Right hindlimb (tissue), 1 donor: ENCODE measurements around the gene DKK2.

Experiments
- DNase-seq: peaks from one replicate; pipeline ENCODE4 v3.0.0-alpha.2; 2018

Gene DKK2, protein sequence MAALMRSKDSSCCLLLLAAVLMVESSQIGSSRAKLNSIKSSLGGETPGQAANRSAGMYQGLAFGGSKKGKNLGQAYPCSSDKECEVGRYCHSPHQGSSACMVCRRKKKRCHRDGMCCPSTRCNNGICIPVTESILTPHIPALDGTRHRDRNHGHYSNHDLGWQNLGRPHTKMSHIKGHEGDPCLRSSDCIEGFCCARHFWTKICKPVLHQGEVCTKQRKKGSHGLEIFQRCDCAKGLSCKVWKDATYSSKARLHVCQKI

DNA sequence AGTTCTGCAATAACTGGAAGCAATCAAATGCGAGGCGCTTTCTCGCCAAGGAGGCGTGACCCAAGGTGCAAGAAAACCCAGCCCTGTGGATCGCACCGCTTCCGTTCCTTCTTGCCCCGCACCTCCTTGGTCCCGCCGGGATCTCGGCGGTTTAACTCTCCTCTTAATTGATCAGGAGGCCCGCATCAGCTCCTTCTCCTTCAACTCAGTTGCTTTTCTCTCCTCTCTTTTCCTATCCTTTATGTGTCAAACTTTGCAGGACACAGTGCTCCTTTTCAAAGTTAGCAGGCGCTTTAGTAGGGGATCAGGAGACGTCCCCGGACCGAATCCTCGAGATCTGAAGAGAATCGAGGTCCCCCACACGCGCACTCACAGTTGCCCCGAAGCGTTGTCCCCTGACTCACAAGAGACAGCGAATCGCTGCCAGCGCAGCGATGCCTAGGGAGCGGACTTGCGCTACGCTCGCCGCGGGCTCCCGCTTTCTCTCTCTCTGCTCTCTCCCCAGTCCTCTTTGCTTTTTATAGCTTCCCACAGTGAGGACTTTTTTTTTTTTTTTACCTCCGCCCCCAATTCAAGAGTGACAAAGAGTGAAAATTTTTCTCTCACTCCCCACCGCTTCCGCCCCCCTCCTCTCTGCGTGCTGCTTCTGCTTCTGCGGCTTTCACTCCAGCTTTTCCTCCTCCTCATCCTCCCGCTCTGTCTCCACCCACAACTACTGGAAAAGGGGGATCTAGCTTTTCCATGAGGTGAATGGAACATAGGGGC is at the start of gene DKK2:
DKK2 (minus strand) TSS at position 495 of the 765 bp plus-strand sequence. CDS start 722 bp downstream, outside the sequence.
- DNase-seq, result peak; percentile 78

DNA sequence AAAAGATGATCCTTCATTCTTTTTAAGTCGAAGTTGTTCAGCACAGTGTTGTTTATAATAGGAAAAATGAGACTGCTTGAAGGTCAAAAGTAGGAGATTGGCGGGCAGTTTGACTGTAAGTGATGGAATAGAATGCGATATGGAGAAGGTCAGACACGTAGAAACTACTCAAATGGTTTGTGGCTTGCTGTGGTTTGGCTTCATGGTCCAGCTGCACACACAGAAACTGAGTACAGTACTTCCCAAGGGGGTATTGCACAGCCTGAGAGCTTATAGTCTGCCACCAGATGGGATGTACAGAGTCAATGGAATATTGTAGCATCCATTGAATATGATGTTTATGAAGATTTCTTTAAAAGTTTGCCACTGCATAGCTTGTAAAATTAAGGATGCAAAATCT is 41.1 kb upstream of the DKK2 start:
- no peak for DNase-seq

DNA sequence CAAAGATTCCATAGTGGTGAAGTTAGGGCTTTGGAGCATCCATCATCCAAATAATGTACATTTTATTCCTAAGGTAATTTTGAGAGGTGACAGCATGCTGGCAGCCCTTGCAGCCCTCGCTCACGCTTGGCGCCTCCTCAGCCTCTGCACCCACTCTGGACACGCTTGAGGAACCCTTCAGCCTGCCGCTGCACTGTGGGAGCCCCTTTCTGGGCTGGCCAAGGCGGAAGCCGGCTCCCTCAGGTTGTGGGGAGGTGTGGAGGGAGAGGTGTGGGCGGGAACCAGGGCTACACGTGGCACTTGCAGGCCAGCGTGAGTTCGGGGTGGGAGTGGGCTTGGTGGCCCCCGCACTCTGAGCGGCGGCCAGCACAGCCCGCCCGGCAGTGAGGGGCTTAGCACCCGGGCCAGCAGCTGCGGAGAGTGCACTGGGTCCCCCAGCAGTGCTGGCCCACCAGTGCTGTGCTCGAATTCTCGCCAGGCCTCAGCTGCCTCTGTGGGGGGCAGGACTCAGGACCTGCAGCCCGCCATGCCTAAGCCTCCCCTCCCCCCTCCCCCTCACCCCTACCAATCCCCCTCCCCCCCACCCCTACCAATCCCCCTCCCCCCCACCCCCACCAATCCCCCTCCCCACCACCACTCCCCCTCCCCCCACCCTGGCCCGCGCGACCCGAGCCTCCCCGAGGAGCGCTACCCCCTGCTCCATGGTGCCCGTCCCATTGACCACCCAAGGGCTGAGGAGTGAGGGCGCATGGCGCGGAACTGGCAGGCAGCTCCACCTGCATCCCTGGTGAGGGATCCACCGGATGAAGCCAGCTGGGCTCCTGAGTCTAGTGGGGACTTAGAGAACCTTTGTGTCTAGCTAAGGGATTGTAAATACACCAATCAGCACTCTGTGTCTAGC is 37.0 kb upstream of the DKK2 start:
- DNase-seq, result no peak

DNA sequence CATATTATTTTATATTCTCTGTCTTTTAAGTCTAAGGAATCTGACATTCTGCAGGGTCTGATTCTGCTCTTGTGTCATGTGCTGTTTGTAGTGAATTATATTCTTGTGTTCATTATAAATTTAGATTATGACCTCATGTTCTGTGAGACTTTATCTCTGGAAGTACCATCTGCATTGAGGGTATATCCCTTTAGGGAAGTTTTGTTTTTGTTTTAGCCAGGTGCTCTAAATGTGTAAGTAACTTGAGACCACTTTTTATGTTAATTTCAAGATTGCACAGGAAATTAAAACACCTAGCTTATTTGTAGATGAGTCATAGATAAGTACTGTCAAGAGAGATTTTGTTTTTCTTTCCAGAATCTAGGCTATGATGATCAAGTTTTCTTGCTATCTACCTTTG is 35.0 kb upstream of the DKK2 start:
- no peak for DNase-seq

DNA sequence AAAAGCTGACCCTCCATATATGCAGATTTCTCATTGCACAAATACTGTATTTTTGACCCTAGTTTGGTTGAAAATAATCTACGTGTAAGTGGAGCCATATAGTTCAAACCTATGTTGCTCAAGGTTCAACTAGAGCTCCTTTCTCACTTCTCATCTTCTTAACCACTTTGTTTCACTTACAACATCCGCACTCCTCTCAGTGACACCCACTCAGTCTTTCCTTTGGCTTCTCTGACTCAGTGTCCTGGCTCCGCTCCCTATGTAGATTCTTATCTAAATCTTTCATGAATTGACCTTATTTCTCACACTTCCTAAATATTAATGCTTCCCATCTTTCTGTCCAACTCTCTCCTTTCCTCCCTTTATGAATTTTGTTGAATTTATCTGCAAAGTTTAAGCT is 32.9 kb upstream of the DKK2 start:
- DNase-seq, result no peak

DNA sequence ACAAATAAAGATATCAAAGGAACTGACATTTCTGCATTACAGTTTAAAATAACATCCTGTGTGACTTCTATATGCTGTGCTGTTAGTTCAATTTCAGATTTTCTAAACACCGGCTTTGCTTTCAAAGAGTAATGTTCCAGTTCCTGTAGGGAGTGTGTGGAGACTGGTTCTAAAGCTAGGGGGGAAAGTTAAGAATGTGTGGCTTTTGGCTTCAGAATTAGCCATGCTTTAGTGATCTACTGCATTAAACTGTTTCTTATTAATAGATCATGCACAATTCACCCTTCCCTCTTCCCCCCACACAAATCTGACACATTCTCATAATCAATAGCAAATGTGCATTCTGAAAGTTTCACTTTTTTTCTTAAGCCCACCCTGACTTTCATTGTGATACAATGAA is 32.0 kb upstream of the DKK2 start:
- no peak for DNase-seq

DNA sequence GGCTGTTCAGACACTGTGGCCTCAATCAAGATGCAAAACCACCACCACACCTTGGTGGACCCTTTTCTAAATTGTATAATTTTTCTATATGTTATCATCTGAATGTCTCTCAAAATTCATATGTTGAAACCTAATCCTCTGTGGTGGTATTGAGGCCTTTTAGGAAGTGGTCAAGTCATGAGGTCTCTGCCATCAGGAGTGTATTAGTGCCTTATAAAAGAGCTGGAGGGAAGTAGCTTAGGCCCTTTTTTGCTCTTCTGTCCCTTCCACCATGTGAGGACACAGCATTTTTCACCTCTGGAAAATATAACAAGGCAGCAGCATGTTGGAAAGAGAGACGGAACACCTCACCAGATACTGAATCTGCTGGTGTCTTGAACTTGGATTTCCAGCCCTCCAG is 30.5 kb upstream of the DKK2 start:
- DNase-seq, result no peak

DNA sequence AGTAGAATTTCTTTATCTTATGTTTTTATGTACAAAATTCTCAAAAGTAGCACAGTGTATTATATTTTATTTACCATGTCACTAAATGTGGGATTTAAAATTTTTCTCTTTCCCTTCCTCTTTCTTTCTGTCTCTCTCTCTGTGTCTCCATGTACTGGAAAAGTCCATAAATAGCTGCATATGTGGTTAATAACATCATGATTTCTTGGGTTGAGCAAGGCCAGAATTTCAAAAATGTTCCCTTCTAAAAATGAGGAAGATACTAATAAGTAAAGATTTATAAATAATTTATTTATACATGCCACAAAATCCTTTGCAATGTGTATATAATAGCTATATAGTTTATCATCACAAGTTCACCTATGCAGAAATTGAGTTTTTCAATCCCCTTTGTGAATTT is 29.1 kb upstream of the DKK2 start:
- no peak for DNase-seq

DNA sequence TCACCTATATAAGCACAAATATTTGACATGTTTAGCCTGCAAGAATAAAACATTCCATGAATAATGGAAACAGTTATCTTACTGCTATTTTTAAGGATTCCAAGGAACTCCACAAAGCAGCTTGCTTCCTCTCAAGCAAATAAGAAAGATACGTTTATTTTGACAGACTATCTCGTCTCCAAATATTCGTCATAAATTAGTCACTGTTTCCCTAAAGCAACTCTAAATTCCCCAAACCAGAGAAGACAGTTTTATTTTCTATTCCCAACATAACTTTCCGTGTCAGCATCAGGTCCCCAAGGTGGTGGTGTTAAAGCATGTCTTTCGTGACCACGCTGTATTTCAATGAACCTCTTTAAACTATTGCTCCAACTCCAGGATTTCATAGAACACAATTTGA is 24.3 kb upstream of the DKK2 start:
- DNase-seq, result no peak

DNA sequence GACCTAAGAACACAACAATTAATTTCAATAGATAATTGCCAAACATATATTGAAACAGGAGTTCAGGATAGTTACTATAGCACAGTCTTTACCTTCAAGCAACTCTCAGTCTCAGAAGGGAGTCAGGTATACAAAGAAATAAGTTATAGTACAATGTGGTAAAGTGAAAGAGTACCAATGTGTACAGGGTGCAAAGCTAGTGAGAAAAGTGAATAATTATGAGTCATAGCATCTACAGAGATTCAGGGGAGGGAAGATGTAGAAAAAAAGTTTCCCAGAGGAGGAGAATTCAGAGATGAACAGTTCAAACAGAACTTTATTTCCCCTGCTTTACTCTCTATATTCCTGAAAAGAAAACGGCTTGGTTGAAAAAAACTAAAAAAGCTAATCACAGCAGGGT is 22.7 kb upstream of the DKK2 start:
- DNase-seq, result no peak

DNA sequence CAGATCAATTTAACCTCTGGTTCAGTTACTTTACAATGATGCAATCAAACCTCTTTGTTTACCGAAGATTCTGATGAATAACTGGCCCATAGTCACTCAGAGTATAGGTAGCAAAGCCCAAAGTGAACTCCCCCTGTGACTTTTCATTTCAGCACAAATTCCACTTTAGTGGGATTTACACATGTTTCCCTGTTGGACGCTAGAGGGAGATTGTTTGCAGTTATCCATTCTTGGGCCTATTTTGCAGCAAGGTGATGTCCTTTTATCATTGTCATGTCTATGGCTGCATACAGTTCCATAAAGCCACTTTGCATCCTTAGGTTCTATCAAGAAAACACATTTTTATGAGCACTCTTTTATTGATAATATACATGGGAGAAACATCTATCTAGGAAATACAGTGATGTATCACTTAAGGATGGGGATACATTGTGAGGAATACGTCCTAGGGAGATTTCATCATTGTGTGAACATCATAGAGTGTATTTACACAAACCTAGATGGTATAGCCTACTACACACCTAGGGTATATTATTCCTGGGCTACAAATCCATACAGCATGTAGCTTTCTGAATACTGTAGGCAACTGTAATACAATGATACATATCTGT is 14.5 kb upstream of the DKK2 start:
- no peak for DNase-seq

DNA sequence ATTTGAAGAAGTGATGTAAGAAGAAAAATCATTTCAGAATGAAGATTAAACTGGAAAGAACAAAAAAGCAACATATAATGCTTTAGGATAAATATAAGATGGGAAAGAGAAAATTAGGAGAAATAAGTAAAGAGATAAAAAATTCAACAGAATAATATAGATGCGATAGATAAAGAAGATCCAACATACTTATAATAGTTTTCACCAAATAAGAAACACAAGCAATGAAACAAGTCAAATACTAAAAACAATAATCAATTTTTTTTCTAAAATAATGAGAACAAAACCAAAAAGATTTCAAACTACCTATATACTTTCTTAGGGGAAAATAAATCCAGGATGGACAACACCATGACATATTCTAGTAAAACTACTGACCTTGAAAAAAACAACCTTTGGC is 10.1 kb upstream of the DKK2 start:
- no peak for DNase-seq

DNA sequence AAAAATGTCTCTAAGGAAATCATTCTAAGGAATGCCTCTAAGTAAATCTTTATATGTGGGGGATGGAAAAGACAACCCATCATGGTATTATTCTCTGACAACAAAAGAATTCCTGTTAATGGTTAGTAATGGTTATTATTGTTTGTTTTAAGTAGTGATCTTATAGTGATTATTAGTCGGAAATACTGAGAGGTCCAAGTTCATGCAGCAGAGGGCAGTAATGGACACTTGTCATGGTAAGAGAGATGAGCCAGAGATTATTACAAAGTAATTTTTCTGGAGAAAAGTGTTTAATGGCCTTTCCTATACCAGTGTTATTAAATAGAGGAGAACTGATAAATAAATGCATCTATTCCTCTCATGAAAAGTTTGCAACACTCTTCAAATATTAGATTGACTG is 8.1 kb upstream of the DKK2 start:
- DNase-seq, result no peak

DNA sequence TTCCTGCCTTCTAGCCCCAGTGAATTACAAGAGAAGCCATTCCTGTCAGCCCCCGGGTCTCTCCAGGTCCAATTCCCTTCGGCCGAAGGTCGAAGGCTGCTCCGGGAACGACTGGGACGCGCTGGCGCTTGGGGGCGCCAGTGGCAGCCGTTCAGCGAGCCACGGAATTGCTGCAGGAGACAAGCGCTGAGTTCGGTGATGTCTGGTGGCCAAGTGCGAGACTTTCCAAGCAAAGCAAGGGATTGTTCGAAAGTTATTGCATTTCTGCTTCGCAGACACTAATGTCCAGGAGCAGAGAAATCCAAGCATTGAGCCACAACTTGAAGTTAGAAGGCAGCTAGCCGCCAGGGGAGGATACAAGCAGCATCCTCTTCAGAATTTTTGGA is 1.1 kb upstream of the DKK2 start:
- DNase-seq, result peak; percentile 81

DNA sequence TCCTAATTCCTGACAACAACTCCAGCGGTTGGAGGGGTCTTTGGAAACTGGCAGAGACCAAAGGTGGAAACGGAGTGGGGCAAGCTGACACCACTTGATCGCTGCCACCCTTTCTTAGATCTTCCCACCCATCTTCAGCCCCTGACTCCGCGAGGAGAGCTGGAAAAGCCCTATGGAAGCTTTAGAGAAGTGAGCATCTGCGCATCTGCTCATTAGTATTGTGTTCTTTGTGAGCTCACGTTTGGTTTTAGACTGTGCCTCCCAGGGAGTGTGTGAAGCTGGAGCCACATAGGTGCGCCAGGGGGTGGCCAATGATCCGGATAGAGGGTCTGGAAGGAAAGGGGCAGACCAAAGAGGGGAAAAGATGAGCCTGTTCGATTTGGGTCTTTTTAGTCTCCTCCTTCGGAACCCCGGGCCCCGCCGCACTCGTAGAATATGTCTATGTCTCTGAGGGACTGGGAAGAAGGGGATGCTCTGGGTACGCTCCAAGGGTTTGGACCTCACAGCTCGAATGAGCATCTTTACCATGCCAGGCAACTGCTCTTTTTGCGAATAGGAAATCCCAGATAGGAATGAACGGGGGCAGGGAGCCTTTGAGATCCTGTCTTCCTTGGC is 578 bp upstream of the DKK2 start:
- DNase-seq, result no peak

DNA sequence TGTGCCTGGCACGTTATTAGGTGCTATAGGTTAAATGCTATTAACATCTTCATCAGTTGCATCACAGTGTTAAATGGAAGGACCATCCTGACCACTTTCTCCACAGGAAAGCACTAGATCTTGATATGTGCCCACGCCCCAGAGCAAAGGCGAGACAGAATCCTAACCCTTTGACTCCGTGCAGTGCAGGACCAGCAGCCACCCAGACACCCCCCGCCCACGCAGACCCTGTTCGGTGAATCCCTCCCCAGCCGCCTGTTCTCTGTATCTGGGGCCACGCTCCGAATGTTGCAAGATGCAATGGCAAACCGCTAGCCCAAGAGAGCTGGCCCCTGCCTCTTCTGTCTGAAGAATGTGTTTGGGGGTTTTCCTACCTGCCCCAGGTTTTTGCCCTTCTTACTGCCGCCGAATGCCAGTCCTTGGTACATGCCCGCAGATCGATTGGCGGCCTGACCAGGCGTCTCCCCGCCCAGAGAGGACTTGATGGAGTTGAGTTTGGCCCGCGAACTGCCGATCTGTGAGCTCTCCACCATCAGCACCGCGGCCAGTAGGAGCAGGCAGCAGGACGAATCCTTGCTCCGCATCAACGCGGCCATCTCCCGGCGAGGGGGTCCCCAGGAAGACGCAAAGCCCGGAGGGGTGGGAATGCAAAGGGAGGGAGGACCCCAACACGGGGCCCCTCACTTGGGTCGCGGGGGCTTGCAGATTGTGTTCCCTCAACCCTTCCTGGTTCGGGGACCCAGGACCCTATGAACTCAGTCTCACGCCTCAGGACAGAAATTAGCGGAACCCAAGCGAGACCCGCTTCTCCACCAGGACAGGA is 906 bp downstream of the DKK2 start:
- peak; percentile 71 for DNase-seq

DNA sequence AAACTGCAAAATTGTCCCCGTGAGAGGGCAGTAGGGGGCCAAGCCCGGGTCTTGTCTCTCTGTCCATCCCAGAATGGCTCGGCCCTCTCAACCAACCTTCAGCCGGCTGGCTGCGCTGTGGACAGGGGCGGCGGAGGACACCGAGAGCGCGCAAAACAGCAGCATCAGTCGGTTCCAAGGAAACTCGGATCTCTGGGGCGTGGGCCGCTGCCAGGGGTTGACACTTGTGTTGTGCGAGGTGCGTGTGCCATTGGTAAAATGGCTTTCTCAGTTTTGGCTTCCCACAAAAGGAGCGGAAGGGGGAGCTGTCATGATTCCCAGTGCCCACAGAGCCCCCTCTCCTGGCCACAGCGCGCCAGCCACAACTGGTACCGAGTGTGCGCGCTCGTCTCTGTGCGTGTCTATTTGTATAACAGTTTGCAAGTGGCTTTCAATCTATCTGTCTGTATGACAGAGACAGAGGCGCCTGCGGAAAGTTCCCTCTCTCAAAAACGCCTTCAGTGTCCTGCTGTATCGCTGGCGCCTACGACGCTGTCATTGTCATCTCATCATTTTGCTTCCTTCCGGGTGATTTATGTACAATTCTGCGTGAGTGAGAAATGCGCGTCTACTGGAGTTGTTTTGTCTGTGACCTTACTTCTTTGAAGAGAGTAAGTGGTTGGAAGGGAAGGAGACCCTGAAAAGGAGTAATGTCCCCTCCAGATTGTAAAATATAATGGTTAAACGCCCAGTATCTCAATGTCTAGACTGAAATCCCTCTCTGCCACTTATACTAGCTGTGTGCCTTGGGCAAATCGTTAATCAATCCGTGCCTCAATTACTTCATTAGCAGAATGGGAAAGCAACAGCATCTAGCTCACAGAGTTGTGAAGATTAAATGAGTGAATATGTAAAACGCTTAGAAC is 1.8 kb downstream of the DKK2 start:
- DNase-seq, result peak; percentile 82

DNA sequence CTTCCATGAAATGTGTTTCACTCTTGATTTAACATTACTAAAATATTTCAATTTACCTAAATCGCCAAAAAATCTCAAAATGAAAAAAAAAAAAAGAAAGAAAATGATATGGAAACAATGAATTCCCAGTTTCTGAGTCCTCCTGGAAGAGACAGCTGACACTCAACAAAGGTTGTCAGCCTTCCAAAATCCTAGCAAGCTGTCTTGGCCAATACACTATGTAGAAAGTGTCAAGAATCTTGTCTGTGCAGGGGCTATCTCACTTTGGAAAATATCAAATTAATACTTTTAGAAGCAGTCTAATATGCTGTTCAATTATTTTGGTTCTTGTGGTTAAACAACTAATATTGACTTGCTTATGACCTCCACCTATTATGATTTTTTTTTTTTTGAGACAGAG is 8.7 kb downstream of the DKK2 start:
- DNase-seq, result no peak

DNA sequence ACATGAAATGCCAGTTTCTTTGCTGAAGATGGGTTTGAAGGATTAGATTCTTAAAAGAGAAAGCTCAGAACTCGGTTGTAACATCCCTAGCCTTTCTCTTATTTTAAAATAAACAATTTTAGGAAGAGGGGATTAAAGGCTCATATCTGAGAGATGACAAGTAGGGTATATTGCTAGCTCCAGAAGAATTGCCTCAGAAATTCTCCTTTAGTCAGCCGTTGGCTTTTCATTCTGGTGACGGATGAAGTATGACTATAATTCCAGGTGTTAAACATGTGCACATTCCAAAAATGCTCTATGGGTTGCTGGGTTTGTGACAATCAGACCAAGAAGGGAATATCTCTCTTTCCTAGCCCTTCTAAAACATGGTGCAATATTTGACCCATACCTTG is 17.8 kb downstream of the DKK2 start:
- no peak for DNase-seq

DNA sequence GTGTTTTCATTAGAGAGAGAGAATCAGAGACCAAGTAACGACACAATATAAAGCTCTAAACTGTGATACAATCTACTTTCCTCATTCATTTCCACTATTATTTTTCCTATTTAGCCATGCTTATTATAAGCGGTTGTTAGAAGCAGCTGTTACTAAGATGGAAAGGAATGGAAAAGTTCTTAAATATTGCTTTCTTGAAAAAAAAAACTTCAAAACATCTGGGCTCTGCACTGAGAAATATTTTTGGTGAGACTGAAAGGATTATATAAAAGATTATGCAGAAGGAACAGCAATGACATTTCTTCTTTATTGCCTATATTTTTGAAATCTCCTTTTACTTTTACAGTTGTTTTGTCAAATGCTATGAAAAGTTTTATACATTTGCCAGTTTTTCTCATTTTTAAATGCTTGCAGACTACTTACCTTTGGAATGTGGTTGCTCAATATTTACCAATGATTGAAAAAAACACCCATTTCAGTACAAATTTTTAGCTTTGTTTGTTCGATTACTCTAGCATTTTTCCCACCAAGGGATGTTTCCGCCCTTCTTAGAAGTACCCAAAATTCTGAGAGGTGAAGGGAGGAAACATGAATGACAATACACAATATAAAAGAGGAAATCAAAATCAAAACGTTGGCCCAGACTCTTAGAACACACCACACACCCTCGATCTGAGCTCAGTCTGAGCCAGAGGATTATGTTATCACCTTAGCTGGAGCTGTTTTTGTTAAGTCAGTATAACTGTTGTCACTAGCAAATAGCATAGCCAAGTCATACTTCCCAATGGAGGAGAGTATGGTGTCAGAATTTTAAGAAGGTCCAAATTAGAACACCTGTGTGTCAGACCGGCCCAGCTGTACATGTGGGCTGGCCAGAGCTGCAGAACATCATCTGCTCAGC is 18.4 kb downstream of the DKK2 start:
- no peak for DNase-seq
